OCI-LY1 (cell line): Measurements from ENCODE around the gene ANP32E.
A peak's percentile ranks its signal among the peaks of the same experiment; 100 is the strongest.

ENCODE experiments used
- H2AFZ ChIP-seq: fragments of 200-600 bp; sonication (generic), shearing (Covaris generic); 2 replicates; pipeline ENCODE4 v1.6.0; 2014; ENCODE audit warnings: antibody characterized with exemption, mild to moderate bottlenecking, low read length
- H3F3A ChIP-seq: fragments of 200-600 bp; sonication (generic), shearing (Covaris generic); 2 replicates; pipeline ENCODE4 v1.6.0; 2014; ENCODE audit warnings: mild to moderate bottlenecking, antibody characterized with exemption, low read length, moderate library complexity; ENCODE audit not compliant: insufficient read depth
- H3K27ac ChIP-seq: fragments of 200-600 bp; sonication (generic); 2 replicates; pipeline ENCODE4 v1.5.1; 2014; ENCODE audit warnings: low read length, mixed run types, mild to moderate bottlenecking, low read depth; ENCODE audit not compliant: poor library complexity, severe bottlenecking
- H3K27me3 ChIP-seq: fragments of 200-600 bp; sonication (generic); 2 replicates; pipeline ENCODE4 v1.6.0; 2014; ENCODE audit warnings: antibody characterized with exemption, mild to moderate bottlenecking, low read length, moderate library complexity; ENCODE audit not compliant: insufficient read depth
- H3K36me3 ChIP-seq: fragments of 200-600 bp; sonication (generic); 2 replicates; pipeline ENCODE4 v1.6.1; 2014; ENCODE audit warnings: mild to moderate bottlenecking, antibody characterized with exemption, low read length, moderate library complexity, mixed read lengths; ENCODE audit not compliant: insufficient read depth
- H3K4me1 ChIP-seq: fragments of 200-600 bp; sonication (generic); 2 replicates; pipeline ENCODE4 v1.5.1; 2014; ENCODE audit warnings: mild to moderate bottlenecking, low read length, moderate library complexity; ENCODE audit not compliant: insufficient read depth, severe bottlenecking
- H3K4me2 ChIP-seq: fragments of 200-600 bp; sonication (generic), shearing (Covaris generic); 2 replicates; pipeline ENCODE4 v1.6.1; 2014; ENCODE audit warnings: low read length
- H3K4me3 ChIP-seq: fragments of 200-600 bp; sonication (generic); 2 replicates; pipeline ENCODE4 v1.5.1; 2014; ENCODE audit warnings: low read length, low read depth, mild to moderate bottlenecking, mixed read lengths; ENCODE audit not compliant: poor library complexity, severe bottlenecking
- H3K79me2 ChIP-seq: fragments of 200-600 bp; shearing (Covaris generic); 2 replicates; pipeline ENCODE4 v1.6.1; 2016; ENCODE audit warnings: mixed run types, low read length, mixed read lengths; ENCODE audit not compliant: insufficient read depth
- H3K9ac ChIP-seq: fragments of 200-600 bp; sonication (generic), shearing (Covaris generic); 2 replicates; pipeline ENCODE4 v1.6.1; 2014; ENCODE audit warnings: mild to moderate bottlenecking, low read length, mixed read lengths
- H3K9me2 ChIP-seq: fragments of 200-600 bp; sonication (generic), shearing (Covaris generic); 2 replicates; pipeline ENCODE4 v1.6.1; 2014; ENCODE audit warnings: low read depth, mild to moderate bottlenecking, low read length, mixed read lengths
- H3K9me3 ChIP-seq: fragments of 200-600 bp; shearing (Covaris generic); 2 replicates; pipeline ENCODE4 v1.6.1; 2014; ENCODE audit warnings: low read length, mixed read lengths
- H4K20me1 ChIP-seq: fragments of 200-600 bp; sonication (generic), shearing (Covaris generic); 2 replicates; pipeline ENCODE4 v1.6.0; 2016; ENCODE audit warnings: mild to moderate bottlenecking, low read length; ENCODE audit not compliant: insufficient read depth
- CTCF ChIP-seq: fragments of 200-600 bp; sonication (generic), shearing (Covaris generic); IDR thresholded peaks from 2 replicates; pipeline ENCODE4 v1.5.1; 2017; ENCODE audit warnings: mild to moderate bottlenecking, antibody characterized with exemption, low read length, moderate library complexity, mixed read lengths
- EZH2 ChIP-seq: fragments of 200-600 bp; sonication (generic), shearing (Covaris generic); IDR thresholded peaks from 2 replicates; pipeline ENCODE4 v1.8.0; 2017; ENCODE audit warnings: borderline replicate concordance, mixed run types, mild to moderate bottlenecking, antibody characterized with exemption, low read length, moderate library complexity, mixed read lengths

ANP32E gene

GRCh38 chr1:150281758-150282557 is 46.0 kb upstream of the ANP32E start, which contains the start of gene CIART:
Gene CIART, plus strand, starts transcription at chr1:150282554. Its CDS starts 714 bp downstream, at chr1:150283268.
- peaks cover 11% of the 10 kb centered on the region for H3K4me1 ChIP-seq
- H3K9ac ChIP-seq: peak within 1 kb of the TSS; percentile 27; the same call in 1 of the 2 replicates
- H3K36me3 ChIP-seq: no peaks in the 10 kb centered on the region
- peaks cover 3% of the 10 kb centered on the region; the same call in 1 of the 2 replicates for H3K27me3 ChIP-seq
- H3K4me2 ChIP-seq: peak within 1 kb of the TSS; percentile 49; the same call in 1 of the 2 replicates
- no peak within 1 kb of the TSS for H2AFZ ChIP-seq
- H3K9me2 ChIP-seq: no peaks in the 10 kb centered on the region
- H3K4me3 ChIP-seq: peak within 1 kb of the TSS; percentile 33
- no peak within 1 kb of the TSS for H3K27ac ChIP-seq
- no peaks in the 10 kb centered on the region for H4K20me1 ChIP-seq
- TF ChIP-seq CTCF: no peak
- no peaks in the 10 kb centered on the region for H3K79me2 ChIP-seq
- H3K9me3 ChIP-seq: no peaks in the 10 kb centered on the region
- H3F3A ChIP-seq: no peaks in the 10 kb centered on the region

- H3K9me3 ChIP-seq: no peaks in the 10 kb centered on the region
- H3K36me3 ChIP-seq: no peaks in the 10 kb centered on the region
- H3K9me2 ChIP-seq: no peaks in the 10 kb centered on the region
- TF ChIP-seq CTCF (peak; percentile 77), EZH2 (no peak)
- peak overlapping the region; percentile 33 for H3K4me3 ChIP-seq
- peak overlapping the region; percentile 27; the same call in 1 of the 2 replicates for H3K9ac ChIP-seq
- H3K27me3 ChIP-seq: peaks cover 3% of the 10 kb centered on the region; the same call in 1 of the 2 replicates
- H2AFZ ChIP-seq: no peak overlapping the region
- H3F3A ChIP-seq: no peaks in the 10 kb centered on the region
- H3K27ac ChIP-seq: no peak overlapping the region
- peaks cover 11% of the 10 kb centered on the region for H3K4me1 ChIP-seq
- no peaks in the 10 kb centered on the region for H3K79me2 ChIP-seq
- H3K4me2 ChIP-seq: peak overlapping the region; percentile 49; the same call in 1 of the 2 replicates
- no peaks in the 10 kb centered on the region for H4K20me1 ChIP-seq
Measured at GRCh38 chr1:150281221-150281757, 45.4 kb upstream of the ANP32E start.

- H3K9me3 ChIP-seq: no peaks in the 10 kb centered on the region
- H3K9ac ChIP-seq: no peak overlapping the region
- no peaks in the 10 kb centered on the region for H3F3A ChIP-seq
- H2AFZ ChIP-seq: no peak overlapping the region
- H3K9me2 ChIP-seq: no peaks in the 10 kb centered on the region
- no peaks in the 10 kb centered on the region for H3K36me3 ChIP-seq
- H3K4me2 ChIP-seq: no peak overlapping the region
- no peak overlapping the region for H3K4me3 ChIP-seq
- TF ChIP-seq CTCF (no peak), EZH2 (no peak)
- H3K4me1 ChIP-seq: peaks cover 11% of the 10 kb centered on the region
- peaks cover 3% of the 10 kb centered on the region; the same call in 1 of the 2 replicates for H3K27me3 ChIP-seq
- no peak overlapping the region for H3K27ac ChIP-seq
- no peaks in the 10 kb centered on the region for H4K20me1 ChIP-seq
- H3K79me2 ChIP-seq: no peaks in the 10 kb centered on the region
Measured at GRCh38 chr1:150280138-150280707, 44.3 kb upstream of the ANP32E start.
